ENCODE measurements around the gene DAB2IP. TPM values are rescaled to one million over a fixed set of nuclear protein-coding genes. Genes with fewer than 3 reads are reported as not detected.

DAB2IP gene
- total RNA-seq, 2 donors from 2014 or later: 0.06 to 0.18 TPM

- no peaks in the 10 kb centered on the region for H3K36me3 Mint-ChIP-seq
- H3K27ac Mint-ChIP-seq: no peak overlapping the region
- H3K9me3 Mint-ChIP-seq: no peaks in the 10 kb centered on the region
- ATAC-seq: no peak
- DNase-seq (ENCODE audit: low spot score in 2 of 2): no peak
Observed at GRCh38 chr9:121746866-121747265, 95.4 kb downstream of the DAB2IP start.

GRCh38 chr9:121748074-121748473 is 96.6 kb downstream of the DAB2IP start:
- ATAC-seq (peak; percentile 34 to 79), DNase-seq (ENCODE audit: low spot score in 2 of 2) (no peak)
- peak overlapping the region in 1 of 2 donors; percentile 82 for H3K27ac Mint-ChIP-seq
- H3K9me3 Mint-ChIP-seq: no peaks in the 10 kb centered on the region
- no peaks in the 10 kb centered on the region for H3K36me3 Mint-ChIP-seq

- Mint-ChIP-seq H3K36me3 (no peaks in the 10 kb centered on the region), H3K27ac (peak overlapping the region in 1 of 2 donors; percentile 82), H3K9me3 (no peaks in the 10 kb centered on the region)
- ATAC-seq (peak in 1 of 2 donors; percentile 54), DNase-seq (ENCODE audit: low spot score in 2 of 2) (no peak)
Observed at GRCh38 chr9:121748727-121749423, 97.4 kb downstream of the DAB2IP start.

GRCh38 chr9:121749614-121750013 is 98.2 kb downstream of the DAB2IP start:
- no peaks in the 10 kb centered on the region for H3K36me3 Mint-ChIP-seq
- DNase-seq (ENCODE audit: low spot score in 2 of 2) (no peak), ATAC-seq (no peak)
- no peak overlapping the region for H3K27ac Mint-ChIP-seq
- no peaks in the 10 kb centered on the region for H3K9me3 Mint-ChIP-seq

GRCh38 chr9:121750259-121750714 is 98.9 kb downstream of the DAB2IP start:
- H3K36me3 Mint-ChIP-seq: no peaks in the 10 kb centered on the region
- no peak for DNase-seq (ENCODE audit: low spot score in 2 of 2)
- H3K9me3 Mint-ChIP-seq: no peaks in the 10 kb centered on the region
- no peak for ATAC-seq
- no peak overlapping the region for H3K27ac Mint-ChIP-seq

- Mint-ChIP-seq H3K27ac (peak overlapping the region in 1 of 2 donors; percentile 73), H3K9me3 (no peaks in the 10 kb centered on the region), H3K36me3 (no peaks in the 10 kb centered on the region)
- no peak for ATAC-seq
- no peak for DNase-seq (ENCODE audit: low spot score in 2 of 2)
Observed at GRCh38 chr9:121750715-121751623, 99.5 kb downstream of the DAB2IP start.

GRCh38 chr9:121751686-121752445 is 100.4 kb downstream of the DAB2IP start:
- ATAC-seq (no peak), DNase-seq (ENCODE audit: low spot score in 2 of 2) (no peak)
- H3K36me3 Mint-ChIP-seq: no peaks in the 10 kb centered on the region
- no peak overlapping the region for H3K27ac Mint-ChIP-seq
- H3K9me3 Mint-ChIP-seq: no peaks in the 10 kb centered on the region

DNA sequence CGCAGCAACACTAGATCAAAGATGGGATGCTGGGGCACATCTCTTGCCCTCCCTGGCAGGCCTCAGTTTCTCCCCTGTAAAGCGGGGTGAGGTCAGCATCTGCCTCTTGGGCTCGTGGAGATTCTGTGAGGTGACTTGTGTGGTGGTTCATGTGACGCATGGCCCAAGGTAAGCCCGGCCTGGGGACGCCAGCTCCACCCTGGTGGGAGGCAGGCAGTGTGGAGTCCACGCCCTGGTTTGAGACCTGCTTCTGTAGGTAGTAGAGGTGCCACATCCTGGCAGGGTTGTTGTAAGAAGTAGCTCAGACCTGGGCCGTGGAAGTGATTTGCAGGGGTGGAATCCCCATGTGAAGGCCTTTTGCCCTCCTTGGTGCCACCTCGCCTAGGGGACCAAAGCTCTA is 101.5 kb downstream of the DAB2IP start:
- no peak for DNase-seq (ENCODE audit: low spot score in 2 of 2)
- peak overlapping the region in 1 of 2 donors; percentile 46 for H3K27ac Mint-ChIP-seq

GRCh38 chr9:121753802-121754654 is 102.6 kb downstream of the DAB2IP start:
- DNase-seq (ENCODE audit: low spot score in 2 of 2) (no peak), ATAC-seq (no peak)
- Mint-ChIP-seq H3K27ac (no peak overlapping the region), H3K36me3 (no peaks in the 10 kb centered on the region), H3K9me3 (no peaks in the 10 kb centered on the region)

More for the DNA sequence above, 101.5 kb downstream of the DAB2IP start:
- no peaks in the 10 kb centered on the region for H3K9me3 Mint-ChIP-seq
- no peaks in the 10 kb centered on the region for H3K36me3 Mint-ChIP-seq
- no peak for ATAC-seq

GRCh38 chr9:121754655-121755436 is 103.4 kb downstream of the DAB2IP start:
- no peaks in the 10 kb centered on the region for H3K9me3 Mint-ChIP-seq
- ATAC-seq: no peak
- no peak overlapping the region for H3K27ac Mint-ChIP-seq
- no peaks in the 10 kb centered on the region for H3K36me3 Mint-ChIP-seq
- no peak for DNase-seq (ENCODE audit: low spot score in 2 of 2)

DNA sequence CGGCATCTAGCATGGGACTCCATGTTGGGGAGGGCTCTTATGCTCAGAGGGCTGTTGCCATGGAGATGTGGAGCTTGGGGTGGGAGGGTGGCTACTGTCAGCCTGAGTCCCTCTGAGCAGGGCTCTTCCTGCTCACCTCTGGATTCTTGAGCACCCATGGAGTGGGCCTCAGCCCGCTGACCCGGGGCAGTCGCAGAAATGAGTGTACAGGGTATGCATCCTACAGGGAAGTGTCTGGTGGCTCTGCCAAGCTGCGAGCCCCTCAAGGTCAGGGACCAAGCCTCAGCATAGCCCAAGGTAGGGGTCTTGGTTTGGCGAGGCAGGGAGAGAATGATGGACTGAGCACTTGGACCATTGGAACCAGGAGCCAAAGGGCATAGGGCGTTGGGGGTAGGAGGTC is 104.1 kb downstream of the DAB2IP start:
- no peaks in the 10 kb centered on the region for H3K9me3 Mint-ChIP-seq
- no peak for ATAC-seq
- no peak overlapping the region for H3K27ac Mint-ChIP-seq
- no peaks in the 10 kb centered on the region for H3K36me3 Mint-ChIP-seq
- DNase-seq (ENCODE audit: low spot score in 2 of 2): no peak

DNA sequence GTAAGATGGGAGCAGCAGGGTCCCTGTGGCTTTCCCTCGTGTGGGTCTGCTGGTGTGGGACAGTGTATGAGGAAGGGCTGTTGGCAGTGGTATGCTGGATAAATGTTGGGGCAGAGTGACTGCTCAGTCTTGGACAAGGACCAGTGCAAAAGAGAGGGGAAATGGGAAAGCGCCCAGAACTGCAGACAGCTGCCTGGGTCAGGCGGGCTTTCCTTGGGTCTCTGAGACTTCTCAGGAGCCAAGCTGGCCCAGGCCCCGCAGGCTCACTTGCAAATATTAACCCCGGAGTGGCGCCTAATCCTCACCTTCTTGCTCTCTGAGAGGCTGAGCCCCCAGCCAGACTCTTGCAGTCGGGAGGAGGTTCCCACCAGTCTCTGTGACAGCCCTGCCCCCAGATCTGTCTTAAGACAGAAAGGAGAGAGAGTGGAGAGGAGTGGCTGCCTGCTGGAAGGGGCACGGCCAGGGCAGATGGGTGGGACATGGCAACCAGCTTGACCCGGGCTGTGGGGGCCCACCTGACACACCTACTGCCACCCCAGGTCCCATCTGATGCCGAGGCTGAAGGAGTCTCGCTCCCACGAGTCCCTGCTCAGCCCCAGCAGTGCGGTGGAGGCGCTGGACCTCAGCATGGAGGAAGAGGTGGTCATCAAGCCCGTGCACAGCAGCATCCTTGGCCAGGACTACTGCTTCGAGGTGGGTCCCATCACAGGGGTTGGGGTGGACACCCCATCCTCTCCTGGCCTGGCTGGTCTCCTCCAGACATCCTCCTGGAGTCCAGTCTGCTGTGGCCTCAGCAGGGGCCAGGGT is 105.2 kb downstream of the DAB2IP start:
- Mint-ChIP-seq H3K9me3 (no peaks in the 10 kb centered on the region), H3K27ac (no peak overlapping the region), H3K36me3 (no peaks in the 10 kb centered on the region)
- ATAC-seq (no peak), DNase-seq (ENCODE audit: low spot score in 2 of 2) (no peak)

DNA sequence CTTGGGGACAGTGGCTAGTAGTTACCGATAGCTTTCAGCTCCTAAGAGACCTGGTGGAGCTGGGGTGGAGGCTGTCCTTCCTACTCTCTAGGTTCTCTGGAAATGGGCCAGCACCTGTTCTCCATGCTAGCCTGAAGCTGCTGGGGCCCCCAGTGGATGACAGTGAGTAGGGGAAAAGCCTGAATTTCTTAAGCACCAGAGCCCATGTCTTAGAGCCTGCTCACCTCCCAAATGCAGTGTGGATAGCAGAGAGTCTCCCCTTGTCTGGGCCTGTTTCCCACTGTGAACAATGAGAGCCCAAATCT is 105.8 kb downstream of the DAB2IP start:
- H3K27ac Mint-ChIP-seq: no peak overlapping the region
- H3K9me3 Mint-ChIP-seq: no peaks in the 10 kb centered on the region
- ATAC-seq: no peak

GRCh38 chr9:121758693-121759092 is 107.3 kb downstream of the DAB2IP start:
- Mint-ChIP-seq H3K27ac (no peak overlapping the region), H3K9me3 (no peaks in the 10 kb centered on the region), H3K36me3 (no peaks in the 10 kb centered on the region)
- ATAC-seq: no peak
- no peak for DNase-seq (ENCODE audit: low spot score in 2 of 2)

More for the DNA sequence above, 105.8 kb downstream of the DAB2IP start:
- DNase-seq (ENCODE audit: low spot score in 2 of 2): no peak
- no peaks in the 10 kb centered on the region for H3K36me3 Mint-ChIP-seq

- DNase-seq (ENCODE audit: low spot score in 2 of 2): no peak
- ATAC-seq: no peak
- H3K9me3 Mint-ChIP-seq: no peaks in the 10 kb centered on the region
- H3K36me3 Mint-ChIP-seq: no peaks in the 10 kb centered on the region
- no peak overlapping the region for H3K27ac Mint-ChIP-seq
Observed at GRCh38 chr9:121759996-121760395, 108.6 kb downstream of the DAB2IP start.
